GM10847 (cell line): ENCODE measurements around the gene MUSK.

ENCODE experiments used
- POLR2A ChIP-seq: IDR thresholded peaks from 2 replicates; pipeline ENCODE4 v1.6.1; 2011; ENCODE audit not compliant: insufficient read length; ENCODE audit errors: extremely low read depth

The MUSK gene

DNA sequence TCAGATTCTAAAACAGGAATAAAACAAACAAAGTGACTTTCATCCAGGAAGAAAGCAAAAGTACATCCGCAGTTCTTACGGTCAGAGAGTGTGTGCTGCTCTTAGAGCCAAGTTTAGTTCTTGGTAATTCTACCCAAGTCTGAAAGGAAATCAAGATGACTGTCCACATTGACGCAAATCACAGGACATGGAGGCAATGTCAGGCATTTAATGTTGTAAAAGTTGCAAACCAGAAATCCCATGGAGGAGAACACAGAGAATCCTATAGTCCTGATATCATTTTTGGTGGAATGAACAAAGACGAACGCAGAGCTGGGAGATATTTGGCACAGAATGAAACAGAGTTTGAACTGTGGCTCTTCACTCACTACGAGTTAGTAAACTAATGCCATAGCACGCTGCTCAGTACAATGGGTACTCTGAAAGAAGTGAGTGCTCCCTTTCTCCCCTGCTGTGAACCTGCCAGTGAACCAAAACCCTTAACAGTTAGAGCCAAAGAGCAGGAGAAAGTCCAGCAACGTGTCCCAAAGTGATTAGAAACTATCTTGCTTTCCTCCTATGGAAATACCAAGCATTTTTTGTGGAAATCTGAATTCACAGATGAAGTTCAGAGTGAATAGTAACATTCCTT is 74.3 kb downstream of the MUSK start:
- TF ChIP-seq POLR2A: no peak

GRCh38 chr9:110744715-110745384 is 76.3 kb downstream of the MUSK start:
- TF ChIP-seq POLR2A: no peak

- TF ChIP-seq POLR2A: no peak
Measured at GRCh38 chr9:110745676-110746075, 77.1 kb downstream of the MUSK start.

- no peak for TF ChIP-seq POLR2A
Measured at GRCh38 chr9:110746211-110746930, 77.8 kb downstream of the MUSK start.

DNA sequence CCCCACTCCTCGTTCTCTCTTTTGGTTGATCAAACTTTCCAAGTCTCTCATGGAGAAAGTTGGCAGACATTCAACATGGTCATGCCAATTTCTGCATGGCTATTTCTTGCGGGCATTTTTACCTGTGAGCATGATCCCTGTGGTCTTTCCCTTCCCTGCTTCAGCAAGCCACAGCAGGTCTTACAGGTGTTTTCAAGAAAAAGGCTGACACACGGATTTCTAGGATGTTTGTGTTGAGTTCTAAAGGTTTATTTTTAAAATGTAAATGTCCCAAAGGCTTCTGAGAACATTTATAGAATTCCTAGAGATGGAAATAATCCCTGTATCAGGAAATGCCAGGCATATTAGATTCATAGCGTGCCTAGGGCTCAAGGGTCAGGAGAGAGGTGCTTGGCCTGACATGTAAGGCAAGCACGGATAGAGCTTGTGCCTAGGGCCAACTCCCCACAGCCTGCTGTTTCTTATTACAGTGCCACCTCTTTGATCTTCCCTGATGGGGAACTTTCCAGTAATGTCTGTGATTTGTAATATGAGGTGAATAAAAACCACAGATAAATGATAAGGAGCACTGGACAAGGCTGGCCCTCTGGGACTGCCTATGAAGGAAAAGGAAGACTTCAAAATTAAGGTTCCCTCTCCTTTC is 79.8 kb downstream of the MUSK start:
- TF ChIP-seq POLR2A: no peak

GRCh38 chr9:110750272-110750671 is 81.7 kb downstream of the MUSK start:
- no peak for TF ChIP-seq POLR2A

DNA sequence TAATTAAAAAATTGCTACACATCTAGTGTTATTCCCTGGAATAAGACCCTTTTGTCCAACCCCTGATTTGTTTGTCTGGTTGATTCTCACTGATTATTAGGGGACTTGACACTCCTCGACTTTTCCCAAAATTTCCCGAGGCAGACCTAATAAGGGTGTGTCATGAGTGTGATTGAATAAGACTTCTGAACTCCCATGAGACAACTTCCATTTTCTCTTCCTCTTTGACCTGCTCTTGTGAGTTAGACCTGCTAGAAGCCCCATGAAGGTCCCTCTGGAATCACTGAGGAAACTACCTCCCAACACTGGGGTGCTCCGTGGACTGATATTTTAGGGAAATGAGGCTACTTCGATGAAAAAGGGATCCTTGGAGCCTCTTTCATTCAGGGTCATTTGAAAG is 83.4 kb downstream of the MUSK start:
- TF ChIP-seq POLR2A: no peak

DNA sequence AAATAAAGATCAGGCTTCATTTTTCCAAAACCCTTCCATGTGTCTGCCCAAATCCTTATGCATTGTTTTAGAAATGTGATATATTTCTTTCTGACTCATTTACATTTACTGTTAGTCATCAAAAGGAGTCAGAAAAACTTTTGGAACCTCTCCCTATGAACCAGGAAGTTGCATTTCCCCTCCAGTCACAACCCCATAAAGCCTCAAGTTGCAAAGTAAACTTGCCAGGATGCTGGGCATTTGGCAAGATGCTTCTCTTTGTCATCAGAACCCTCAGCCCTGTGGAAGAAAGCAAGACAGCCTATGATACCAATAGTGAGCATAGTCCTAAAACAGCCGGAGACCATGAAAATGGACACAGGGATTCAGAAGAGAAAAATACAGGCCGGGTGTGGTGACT is 84.2 kb downstream of the MUSK start:
- no peak for TF ChIP-seq POLR2A

DNA sequence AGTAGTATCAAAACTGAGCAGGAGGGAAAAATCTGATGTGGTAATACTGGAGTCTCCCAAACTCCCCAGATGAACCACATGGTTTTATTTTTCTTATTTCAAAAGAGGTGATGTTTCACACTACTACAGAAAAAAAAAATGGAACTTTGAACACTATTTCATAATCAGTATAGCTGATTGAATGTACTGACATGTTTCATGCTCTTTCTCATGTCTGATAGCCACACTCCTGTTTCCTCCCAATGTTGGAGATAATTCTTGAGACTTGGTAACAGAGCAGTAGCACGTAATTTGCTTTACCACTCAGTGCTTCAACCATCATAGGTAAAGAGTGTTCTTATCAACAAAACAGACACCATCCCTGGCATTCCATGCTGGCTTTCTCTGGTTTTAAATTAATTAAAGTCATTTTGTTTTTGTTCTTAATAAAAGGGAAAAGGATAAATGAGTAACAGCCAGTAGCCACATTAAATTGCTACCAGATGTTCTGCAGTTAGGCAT is 85.2 kb downstream of the MUSK start:
- TF ChIP-seq POLR2A: no peak

GRCh38 chr9:110755179-110755578 is 86.6 kb downstream of the MUSK start:
- no peak for TF ChIP-seq POLR2A

DNA sequence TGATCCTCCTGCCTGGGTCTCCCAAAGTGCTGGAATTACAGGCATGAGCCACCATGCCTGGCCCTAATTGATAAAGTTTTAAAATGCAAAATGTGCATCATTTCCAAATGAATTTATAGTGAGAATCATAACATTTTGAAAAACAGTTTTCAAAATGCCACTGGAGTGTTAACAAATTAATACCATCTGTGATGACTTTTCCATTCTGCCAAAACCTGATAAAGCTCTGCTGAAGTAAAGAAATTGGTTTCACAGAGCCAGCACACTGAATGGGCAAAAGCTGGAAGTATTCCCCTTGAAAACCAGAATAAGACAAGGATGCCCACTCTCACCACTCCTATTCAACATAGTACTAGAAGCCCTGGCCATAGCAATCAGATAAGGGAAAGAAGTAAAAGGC is 89.6 kb downstream of the MUSK start:
- no peak for TF ChIP-seq POLR2A

DNA sequence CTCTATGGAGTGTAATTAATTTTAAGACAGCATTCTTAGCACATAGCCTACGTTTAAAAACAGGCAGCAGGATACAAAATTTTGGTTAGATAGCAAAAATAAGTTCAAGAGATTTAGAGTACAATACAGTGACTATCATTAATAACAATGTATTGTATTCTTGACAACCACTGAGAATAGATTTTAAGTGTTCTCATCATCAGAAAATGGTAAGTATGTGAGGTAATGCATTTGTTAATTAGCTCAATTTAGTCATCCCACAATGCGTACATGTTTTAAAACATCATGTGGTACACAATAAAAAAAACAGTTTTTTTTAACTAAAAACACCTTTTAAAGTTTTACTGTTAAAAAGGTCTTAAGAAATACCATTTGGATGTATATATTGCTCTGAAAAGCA is 94.2 kb downstream of the MUSK start:
- no peak for TF ChIP-seq POLR2A

DNA sequence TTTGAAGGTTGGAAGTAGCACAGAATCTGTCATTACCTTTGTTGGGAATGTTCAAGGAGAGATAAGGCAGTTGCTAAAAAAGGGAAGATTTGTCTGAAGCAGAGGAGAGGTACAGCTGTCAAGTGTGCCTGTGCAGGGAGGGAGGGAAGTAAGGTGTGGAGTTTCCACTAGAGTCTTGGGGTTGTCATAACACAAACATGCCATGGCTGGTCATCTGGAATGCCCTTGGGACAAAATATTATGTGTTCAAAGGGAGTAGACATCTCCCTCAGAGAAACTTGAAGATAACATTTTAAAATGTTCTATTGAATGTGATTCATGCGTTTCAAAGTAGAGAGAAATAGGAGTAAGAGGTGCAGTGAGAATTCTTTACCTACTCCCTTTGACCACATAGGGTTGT is 95.0 kb downstream of the MUSK start:
- TF ChIP-seq POLR2A: no peak

- TF ChIP-seq POLR2A: no peak
Measured at GRCh38 chr9:110764006-110764405, 95.4 kb downstream of the MUSK start.

DNA sequence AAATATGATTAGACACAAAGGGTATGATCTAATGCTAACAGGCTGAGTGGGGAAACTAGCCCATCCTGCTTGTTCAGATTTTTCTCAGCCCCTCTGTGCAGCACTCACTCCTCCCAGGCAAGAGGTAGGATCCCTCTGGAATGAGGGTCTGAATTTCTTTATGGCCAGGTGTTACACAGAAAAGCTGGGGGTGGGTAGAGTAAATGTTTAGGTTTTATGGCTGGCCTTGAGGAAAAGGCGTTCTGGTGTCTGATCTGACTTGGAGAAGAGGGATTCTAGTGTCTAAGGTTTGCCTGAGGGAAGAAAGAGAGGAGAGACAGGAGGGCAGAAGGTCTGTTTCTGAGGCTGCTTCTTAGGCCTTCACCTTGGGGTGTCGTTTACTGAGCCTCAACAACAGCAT is 97.3 kb downstream of the MUSK start:
- no peak for TF ChIP-seq POLR2A

GRCh38 chr9:110767559-110768063 is 99.0 kb downstream of the MUSK start:
- no peak for TF ChIP-seq POLR2A

GRCh38 chr9:110768886-110769285 is 100.3 kb downstream of the MUSK start:
- no peak for TF ChIP-seq POLR2A
